Stimulated activated naive CD4-positive, alpha-beta T cell (primary cell): ENCODE results near the gene INTS15.

Experiments used
- DNase-seq, 6 experiments: peaks; one replicate each; lab custom pipeline; 2025; lab: John Stamatoyannopoulos, UW

INTS15 gene

GRCh38 chr7:6642861-6643640 lies 53.2 kb downstream of the INTS15 start:
- no peak for DNase-seq

GRCh38 chr7:6643915-6644625 lies 54.2 kb downstream of the INTS15 start:
- no peak for DNase-seq

- DNase-seq = no peak
These were observed 54.9 kb downstream of the INTS15 start for GRCh38 chr7:6644728-6645127.

GRCh38 chr7:6646465-6646864 lies 56.6 kb downstream of the INTS15 start:
- DNase-seq = no peak

GRCh38 chr7:6647080-6647479 lies 57.3 kb downstream of the INTS15 start:
- DNase-seq = no peak

- DNase-seq = no peak
These were observed 57.7 kb downstream of the INTS15 start for GRCh38 chr7:6647541-6647940.

- DNase-seq = no peak
These were observed 58.4 kb downstream of the INTS15 start for GRCh38 chr7:6648066-6648814.

GRCh38 chr7:6648815-6649104 lies 58.9 kb downstream of the INTS15 start:
- no peak for DNase-seq

- DNase-seq = no peak
These were observed 59.6 kb downstream of the INTS15 start for GRCh38 chr7:6649241-6649961.

- no peak for DNase-seq
These were observed 60.3 kb downstream of the INTS15 start for GRCh38 chr7:6650086-6650485.

- DNase-seq = no peak
These were observed 60.7 kb downstream of the INTS15 start for GRCh38 chr7:6650521-6651011.

- no peak for DNase-seq
These were observed 62.1 kb downstream of the INTS15 start for GRCh38 chr7:6651851-6652445.

- DNase-seq = no peak
These were observed 62.7 kb downstream of the INTS15 start for GRCh38 chr7:6652446-6653011.

- no peak for DNase-seq
These were observed 63.5 kb downstream of the INTS15 start for GRCh38 chr7:6653071-6654003.

- DNase-seq = no peak
These were observed 64.5 kb downstream of the INTS15 start for GRCh38 chr7:6654113-6654841.

GRCh38 chr7:6654842-6655610 lies 65.2 kb downstream of the INTS15 start:
- no peak for DNase-seq

- DNase-seq = no peak
These were observed 66.0 kb downstream of the INTS15 start for GRCh38 chr7:6655636-6656385.

- DNase-seq = no peak
These were observed 66.6 kb downstream of the INTS15 start for GRCh38 chr7:6656413-6656812.
